Measurements from ENCODE around the gene ZNF593OS. TPM values are rescaled to one million over a fixed set of nuclear protein-coding genes. Genes with fewer than 3 reads are reported as not detected.

The ZNF593OS gene
- total and polyA plus RNA-seq, 2 donors from 2014 or later: not detected

GRCh38 chr1:26158908-26159742 lies 12.5 kb downstream of the ZNF593OS start, which contains the start of gene FAM110D:
TSS of gene FAM110D (plus strand) at chr1:26159079. CDS start at chr1:26161292, 2,213 bp downstream.
- H3K27me3 ChIP-seq (ENCODE audit: control insufficient read depth, insufficient read depth, low read length): no peaks in the 10 kb centered on the region
- no peak for FAIRE-seq
- H3K4me1 ChIP-seq (ENCODE audit: control insufficient read depth in 2 of 3, insufficient read depth in 2 of 3, low read depth in 1 of 3, low read length in 3 of 3): peaks cover 0 to 9% (median 0%) of the 10 kb centered on the region in 3 donors
- H3K27ac ChIP-seq (ENCODE audit: low read depth in 2 of 2, low read length in 2 of 2): peak within 1 kb of the TSS; percentile 30 to 34
- DNase-seq: peak in 2 of 5 donors; percentile 50 to 54
- H3K9ac ChIP-seq (ENCODE audit: low read length in 3 of 3): peak within 1 kb of the TSS in 2 of 3 donors; percentile 8 to 40
- no peaks in the 10 kb centered on the region for H3K9me3 ChIP-seq (ENCODE audit: control insufficient read depth in 2 of 3, insufficient read depth in 1 of 3, low read length in 3 of 3)
- intact Hi-C loops (cut with DNase I): loop anchor here (10.0 kb wide), 1 partner anchor 54 kb away; no protein-coding TSS in a partner anchor
- peak within 1 kb of the TSS in 2 of 3 donors; percentile 47 to 48 for H3K4me3 ChIP-seq (ENCODE audit: low read length in 3 of 3)
- no peaks in the 10 kb centered on the region for H3K36me3 ChIP-seq (ENCODE audit: control insufficient read depth in 2 of 3, insufficient read depth in 3 of 3, low read length in 3 of 3)
- TF ChIP-seq CTCF (IDR thresholded peaks at IDR 0.05; ENCODE audit: borderline replicate concordance, extremely low read depth, insufficient read depth): no peak

- Histone ChIP-seq H3K4me1 (ENCODE audit: control insufficient read depth in 2 of 3, insufficient read depth in 2 of 3, low read depth in 1 of 3, low read length in 3 of 3) (peaks cover 0 to 9% (median 0%) of the 10 kb centered on the region in 3 donors), H3K27me3 (ENCODE audit: control insufficient read depth, insufficient read depth, low read length) (no peaks in the 10 kb centered on the region), H3K27ac (ENCODE audit: low read depth in 2 of 2, low read length in 2 of 2) (no peak overlapping the region), H3K4me3 (ENCODE audit: low read length in 3 of 3) (peak overlapping the region in 1 of 3 donors; percentile 48), H3K36me3 (ENCODE audit: control insufficient read depth in 2 of 3, insufficient read depth in 3 of 3, low read length in 3 of 3) (no peaks in the 10 kb centered on the region), H3K9ac (ENCODE audit: low read length in 3 of 3) (no peak overlapping the region), H3K9me3 (ENCODE audit: control insufficient read depth in 2 of 3, insufficient read depth in 1 of 3, low read length in 3 of 3) (no peaks in the 10 kb centered on the region)
- DNase-seq (peak in 2 of 5 donors; percentile 32 to 50), FAIRE-seq (no peak)
- TF ChIP-seq CTCF (IDR thresholded peaks at IDR 0.05; ENCODE audit: borderline replicate concordance, extremely low read depth, insufficient read depth): no peak
- intact Hi-C loops (cut with DNase I): loop anchor here (10.0 kb wide), 1 partner anchor 54 kb away; no protein-coding TSS in a partner anchor
Observed at GRCh38 chr1:26158271-26158907, 13.2 kb downstream of the ZNF593OS start.

- Histone ChIP-seq H3K9me3 (ENCODE audit: control insufficient read depth in 2 of 3, insufficient read depth in 1 of 3, low read length in 3 of 3) (no peaks in the 10 kb centered on the region), H3K27me3 (ENCODE audit: control insufficient read depth, insufficient read depth, low read length) (no peaks in the 10 kb centered on the region), H3K36me3 (ENCODE audit: control insufficient read depth in 2 of 3, insufficient read depth in 3 of 3, low read length in 3 of 3) (no peaks in the 10 kb centered on the region), H3K4me1 (ENCODE audit: control insufficient read depth in 2 of 3, insufficient read depth in 2 of 3, low read depth in 1 of 3, low read length in 3 of 3) (peaks cover 0 to 5% (median 0%) of the 10 kb centered on the region in 3 donors), H3K9ac (ENCODE audit: low read length in 3 of 3) (peak overlapping the region in 1 of 3 donors; percentile 12), H3K27ac (ENCODE audit: low read depth in 2 of 2, low read length in 2 of 2) (peak overlapping the region; percentile 47 to 57), H3K4me3 (ENCODE audit: low read length in 3 of 3) (peak overlapping the region in 1 of 3 donors; percentile 47)
- FAIRE-seq: no peak
- TF ChIP-seq CTCF (IDR thresholded peaks at IDR 0.05; ENCODE audit: borderline replicate concordance, extremely low read depth, insufficient read depth): no peak
- peak in 4 of 5 donors; percentile 39 to 73 (median 50) for DNase-seq
- intact Hi-C loops (cut with DNase I): loop anchor here (10.0 kb wide), 1 partner anchor 52 kb away; no protein-coding TSS in a partner anchor
Observed at GRCh38 chr1:26156285-26157038, 15.2 kb downstream of the ZNF593OS start.

All from kidney (tissue), 14 donors.